Colon (tissue), 2 donors: ENCODE results near the gene KLHL36.

ENCODE experiments used
- FAIRE-seq: peaks from 2 replicates; lab custom pipeline; 2012; peaks lifted over from hg19 to GRCh38; lab: Jason Lieb, UNC
- donor health status: control.
- donor health status: control.

The KLHL36 gene

GRCh38 chr16:84699147-84699711 lies 50.9 kb downstream of the KLHL36 start:
- FAIRE-seq: no peak

- FAIRE-seq: no peak
These were observed 51.6 kb downstream of the KLHL36 start, which contains the start of gene USP10 for GRCh38 chr16:84699712-84700445. TSS of gene USP10 (plus strand) at chr16:84700000. CDS start at chr16:84700091, 91 bp downstream.

GRCh38 chr16:84700446-84701300 lies 52.4 kb downstream of the KLHL36 start:
- FAIRE-seq: no peak

GRCh38 chr16:84703681-84704080 lies 55.4 kb downstream of the KLHL36 start:
- FAIRE-seq: no peak

- no peak for FAIRE-seq
These were observed 55.9 kb downstream of the KLHL36 start for GRCh38 chr16:84704253-84704652.

- no peak for FAIRE-seq
These were observed 58.5 kb downstream of the KLHL36 start for GRCh38 chr16:84706856-84707255.

- FAIRE-seq: no peak
These were observed 61.3 kb downstream of the KLHL36 start for GRCh38 chr16:84709609-84710008.

GRCh38 chr16:84710686-84711085 lies 62.4 kb downstream of the KLHL36 start:
- no peak for FAIRE-seq
